NCI-H226 (cell line): Measurements from ENCODE around the gene BFAR.
"Not testable (repeated sequence)": the region's sequence is repeated elsewhere in the genome, so short reads cannot be mapped to it uniquely, and the experiment has no call there.

ENCODE experiments used
- DNase-seq: peaks from one replicate; pipeline ENCODE4 v3.0.0-alpha.2; 2015

BFAR gene

GRCh38 chr16:14701859-14702258 is 69.1 kb downstream of the BFAR start:
- not testable (repeated sequence) for DNase-seq

- DNase-seq, result not testable (repeated sequence)
These were observed 69.9 kb downstream of the BFAR start for GRCh38 chr16:14702672-14703071.

DNA sequence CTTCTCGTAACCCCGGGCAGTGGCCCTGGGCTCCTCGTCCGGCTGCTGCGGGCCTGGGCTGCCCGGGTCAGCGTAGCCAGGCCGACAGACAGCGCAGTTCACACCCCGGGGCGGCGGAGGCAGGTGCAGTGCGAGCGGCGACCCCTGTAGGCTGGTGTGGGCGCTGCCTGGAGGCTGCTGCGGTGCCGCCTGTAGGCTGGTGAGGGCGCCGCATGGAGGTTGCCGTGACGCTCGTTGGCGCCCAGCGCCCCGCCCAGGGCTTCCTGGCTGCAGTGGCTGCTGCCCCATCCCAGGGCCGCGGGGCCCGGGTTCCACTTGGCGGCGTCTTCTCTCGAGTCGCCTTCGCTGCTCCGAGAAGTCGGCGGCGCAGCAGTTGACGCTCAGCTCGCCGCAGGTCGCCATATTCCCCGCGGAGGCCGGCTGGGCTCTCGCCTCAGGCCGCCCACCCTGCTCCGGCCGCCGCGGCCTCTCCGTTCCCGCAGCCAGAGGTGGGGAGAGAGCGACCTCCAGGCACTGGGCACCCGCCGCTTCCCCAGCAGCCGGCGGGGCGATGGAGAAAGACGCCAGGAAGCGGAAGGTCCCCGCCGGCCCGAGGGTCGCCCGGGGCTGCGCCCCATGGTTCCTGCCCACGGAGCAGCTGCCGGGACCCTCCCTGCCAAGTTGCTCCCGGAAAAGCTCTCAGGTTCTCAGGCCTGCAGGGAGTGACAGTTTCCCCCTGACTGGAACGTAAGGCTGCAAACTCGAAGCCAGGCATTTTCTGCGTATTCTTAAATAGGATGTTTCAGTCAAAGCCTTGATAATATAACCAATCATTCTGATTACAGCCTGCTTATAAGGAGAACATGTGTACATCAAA is 70.6 kb downstream of the BFAR start, which contains the start of gene NPIPA3:
Gene NPIPA3, plus strand, starts transcription at position 256 of the 856 bp plus-strand sequence. CDS start 5,533 bp downstream, outside the sequence.
- DNase-seq, result not testable (repeated sequence)
